Measurements from ENCODE around the gene ARHGEF28.

Gene ARHGEF28

GRCh38 chr5:73921741-73922140, 295.7 kb downstream of the ARHGEF28 start:
- DNase-seq (no peak), ATAC-seq (ENCODE audit: insufficient read depth, low read depth) (no peak)
- H3K4me3 ChIP-seq (ENCODE audit: low read depth in 1 of 2, low read length in 2 of 2), result no peak overlapping the region

GRCh38 chr5:73922224-73922623, 296.2 kb downstream of the ARHGEF28 start:
- no peaks in the 10 kb centered on the region for H4K20me1 ChIP-seq (ENCODE audit: insufficient read depth, low read length)
- ATAC-seq (ENCODE audit: insufficient read depth, low read depth) (no peak), DNase-seq (no peak)
- no peaks in the 10 kb centered on the region for H3K36me3 ChIP-seq (ENCODE audit: insufficient read depth, low read length)
- H3K9ac ChIP-seq (ENCODE audit: low read depth, low read length), result no peak overlapping the region
- no peaks in the 10 kb centered on the region for H3K79me2 ChIP-seq (ENCODE audit: insufficient read depth, low read length)
- no peaks in the 10 kb centered on the region for H3K4me1 ChIP-seq (ENCODE audit: insufficient read depth, low read length)
- H3K27ac ChIP-seq (ENCODE audit: low read length), result no peak overlapping the region
- H3K4me3 ChIP-seq (ENCODE audit: low read depth in 1 of 2, low read length in 2 of 2), result no peak overlapping the region
- TF ChIP-seq CTCF (IDR thresholded peaks at IDR 0.05; ENCODE audit: borderline replicate concordance, extremely low read depth, low read length, poor library complexity, severe bottlenecking) (no peak), EZH2 (IDR thresholded peaks at IDR 0.05; ENCODE audit: borderline replicate concordance, low read depth, low read length, severe bottlenecking) (no peak)
- no peak overlapping the region for H3K4me2 ChIP-seq (ENCODE audit: insufficient read depth, low read length)
- no peak overlapping the region for H2AFZ ChIP-seq (ENCODE audit: low read depth, low read length)
- no peaks in the 10 kb centered on the region for H3K9me3 ChIP-seq (ENCODE audit: insufficient read depth, low read length, severe bottlenecking)
- no peaks in the 10 kb centered on the region for H3K27me3 ChIP-seq (ENCODE audit: insufficient read depth, low read length, poor library complexity)

More at GRCh38 chr5:73921741-73922140, 295.7 kb downstream of the ARHGEF28 start:
- Histone ChIP-seq H3K36me3 (ENCODE audit: insufficient read depth, low read length) (no peaks in the 10 kb centered on the region), H3K9ac (ENCODE audit: low read depth, low read length) (no peak overlapping the region), H4K20me1 (ENCODE audit: insufficient read depth, low read length) (no peaks in the 10 kb centered on the region), H3K79me2 (ENCODE audit: insufficient read depth, low read length) (no peaks in the 10 kb centered on the region), H3K27ac (ENCODE audit: low read length) (no peak overlapping the region), H3K4me2 (ENCODE audit: insufficient read depth, low read length) (no peak overlapping the region), H3K4me1 (ENCODE audit: insufficient read depth, low read length) (no peaks in the 10 kb centered on the region), H3K27me3 (ENCODE audit: insufficient read depth, low read length, poor library complexity) (no peaks in the 10 kb centered on the region), H2AFZ (ENCODE audit: low read depth, low read length) (no peak overlapping the region), H3K9me3 (ENCODE audit: insufficient read depth, low read length, severe bottlenecking) (no peaks in the 10 kb centered on the region)
- TF ChIP-seq EZH2 (IDR thresholded peaks at IDR 0.05; ENCODE audit: borderline replicate concordance, low read depth, low read length, severe bottlenecking) (no peak), CTCF (IDR thresholded peaks at IDR 0.05; ENCODE audit: borderline replicate concordance, extremely low read depth, low read length, poor library complexity, severe bottlenecking) (no peak)

- ATAC-seq (ENCODE audit: insufficient read depth, low read depth) (no peak), DNase-seq (no peak)
- Histone ChIP-seq H3K36me3 (ENCODE audit: insufficient read depth, low read length) (no peaks in the 10 kb centered on the region), H4K20me1 (ENCODE audit: insufficient read depth, low read length) (no peaks in the 10 kb centered on the region), H2AFZ (ENCODE audit: low read depth, low read length) (no peak overlapping the region), H3K79me2 (ENCODE audit: insufficient read depth, low read length) (no peaks in the 10 kb centered on the region), H3K9me3 (ENCODE audit: insufficient read depth, low read length, severe bottlenecking) (no peaks in the 10 kb centered on the region), H3K27ac (ENCODE audit: low read length) (no peak overlapping the region), H3K27me3 (ENCODE audit: insufficient read depth, low read length, poor library complexity) (no peaks in the 10 kb centered on the region), H3K9ac (ENCODE audit: low read depth, low read length) (no peak overlapping the region), H3K4me1 (ENCODE audit: insufficient read depth, low read length) (no peaks in the 10 kb centered on the region), H3K4me3 (ENCODE audit: low read depth in 1 of 2, low read length in 2 of 2) (no peak overlapping the region), H3K4me2 (ENCODE audit: insufficient read depth, low read length) (no peak overlapping the region)
- TF ChIP-seq CTCF (IDR thresholded peaks at IDR 0.05; ENCODE audit: borderline replicate concordance, extremely low read depth, low read length, poor library complexity, severe bottlenecking) (no peak), EZH2 (IDR thresholded peaks at IDR 0.05; ENCODE audit: borderline replicate concordance, low read depth, low read length, severe bottlenecking) (no peak)
Measured at GRCh38 chr5:73922875-73923557, 297.0 kb downstream of the ARHGEF28 start.

All from DND-41 (cell line).